HEK293T (cell line): ENCODE results near the gene TMOD1.

Source experiments
- CTCF ChIA-PET: fragments of 350-600 bp; formaldehyde crosslinking; extraction: SDS; loops from one replicate; lab custom pipeline; 2021; ENCODE audit warnings: antibody characterized with exemption, inconsistent platforms; lab: Yijun Ruan, JAX
- POLR2A ChIA-PET: fragments of 350-600 bp; formaldehyde crosslinking; extraction: SDS; loops from one replicate; lab custom pipeline; 2020; ENCODE audit warnings: antibody characterized with exemption, inconsistent platforms; lab: Yijun Ruan, JAX
- DNase-seq: peaks from one replicate; pipeline ENCODE4 v3.0.0; 2012; ENCODE audit warnings: mixed read lengths; ENCODE audit errors: extremely low spot score
- ARNT ChIP-seq: fragments of 450-650 bp; IDR thresholded peaks from 2 replicates; pipeline ENCODE4 v1.6.1; 2017; ENCODE audit warnings: mild to moderate bottlenecking
- BHLHE40 ChIP-seq: fragments of 450-650 bp; IDR thresholded peaks from 2 replicates; pipeline ENCODE4 v1.6.1; 2016; ENCODE audit warnings: mild to moderate bottlenecking, moderate library complexity, borderline replicate concordance
- CTBP1 ChIP-seq: fragments of 450-650 bp; IDR thresholded peaks from 2 replicates; pipeline ENCODE4 v1.6.1; 2016; ENCODE audit warnings: borderline replicate concordance
- ELF4 ChIP-seq: fragments of 450-650 bp; IDR thresholded peaks from 2 replicates; pipeline ENCODE4 v1.6.1; 2017; ENCODE audit warnings: antibody characterized with exemption
- FOXA1 ChIP-seq: fragments of 450-650 bp; IDR thresholded peaks from 2 replicates; pipeline ENCODE4 v1.6.1; 2016; ENCODE audit warnings: mild to moderate bottlenecking
- FOXK2 ChIP-seq: fragments of 450-650 bp; IDR thresholded peaks from 2 replicates; pipeline ENCODE4 v1.6.1; 2016; ENCODE audit warnings: mild to moderate bottlenecking
- FOXM1 ChIP-seq: fragments of 450-650 bp; IDR thresholded peaks from 2 replicates; pipeline ENCODE4 v1.6.1; 2017; ENCODE audit warnings: mild to moderate bottlenecking, borderline replicate concordance
- HDGF ChIP-seq: fragments of 450-650 bp; IDR thresholded peaks from 2 replicates; pipeline ENCODE4 v1.6.1; 2017; ENCODE audit warnings: antibody characterized with exemption, borderline replicate concordance
- L3MBTL2 ChIP-seq: fragments of 450-650 bp; conservative IDR thresholded peaks from 2 replicates; pipeline ENCODE4 v1.6.1; 2016; ENCODE audit warnings: mild to moderate bottlenecking
- LEF1 ChIP-seq: fragments of 450-650 bp; IDR thresholded peaks from 2 replicates; pipeline ENCODE4 v1.6.1; 2017; ENCODE audit warnings: mild to moderate bottlenecking, borderline replicate concordance
- NFRKB ChIP-seq: fragments of 450-650 bp; IDR thresholded peaks from 2 replicates; pipeline ENCODE4 v1.6.1; 2016; ENCODE audit warnings: mild to moderate bottlenecking, moderate library complexity
- PKNOX1 ChIP-seq: fragments of 450-650 bp; IDR thresholded peaks from 2 replicates; pipeline ENCODE4 v1.6.1; 2016
- SP1 ChIP-seq: fragments of 450-650 bp; IDR thresholded peaks from 2 replicates; pipeline ENCODE4 v1.6.1; 2017
- SUZ12 ChIP-seq: fragments of 450-650 bp; IDR thresholded peaks from 2 replicates; pipeline ENCODE4 v1.6.1; 2016; ENCODE audit warnings: mild to moderate bottlenecking
- TARDBP ChIP-seq: fragments of 450-650 bp; IDR thresholded peaks from 2 replicates; pipeline ENCODE4 v1.6.1; 2016
- ZNF384 ChIP-seq: fragments of 450-650 bp; IDR thresholded peaks from 2 replicates; pipeline ENCODE4 v1.6.1; 2016

Gene TMOD1

GRCh38 chr9:97628668-97629067 lies 127.2 kb downstream of the TMOD1 start:
- ChIA-PET CTCF (interaction anchor here (1.1 kb wide), 1 partner anchor 30 kb away, joined by 3 read pairs; no protein-coding TSS in a partner anchor), POLR2A (no interaction called here)
- TF ChIP-seq BHLHE40 (no peak), PKNOX1 (no peak), FOXM1 (no peak), SP1 (no peak), CTBP1 (no peak), L3MBTL2 (no peak), ZNF384 (no peak), HDGF (no peak), TARDBP (no peak), ELF4 (no peak), NFRKB (no peak), FOXA1 (no peak), ARNT (no peak), FOXK2 (no peak), SUZ12 (no peak), LEF1 (no peak)
- no peak for DNase-seq

- POLR2A ChIA-PET: no interaction called here
- no peak for TF ChIP-seq L3MBTL2
- no peak for TF ChIP-seq ARNT
- TF ChIP-seq ZNF384: no peak
- TF ChIP-seq SUZ12: no peak
- no peak for TF ChIP-seq TARDBP
- no peak for TF ChIP-seq LEF1
- TF ChIP-seq PKNOX1: peak; percentile 17; the same call in 1 of the 2 replicates
- no peak for TF ChIP-seq ELF4
- TF ChIP-seq HDGF: no peak
- no peak for DNase-seq
- CTCF ChIA-PET: interaction anchor here (1.1 kb wide), 1 partner anchor 30 kb away, joined by 3 read pairs; no protein-coding TSS in a partner anchor
These were observed 127.7 kb downstream of the TMOD1 start for GRCh38 chr9:97629156-97629555.

GRCh38 chr9:97630591-97630990 lies 129.1 kb downstream of the TMOD1 start:
- no peak for DNase-seq
- CTCF ChIA-PET: no interaction called here
- TF ChIP-seq SP1 (no peak), L3MBTL2 (no peak), SUZ12 (no peak), ELF4 (no peak), FOXA1 (no peak), TARDBP (no peak), NFRKB (no peak), BHLHE40 (no peak), CTBP1 (no peak), FOXK2 (no peak), HDGF (no peak)
- POLR2A ChIA-PET: no interaction called here

- no peak for TF ChIP-seq NFRKB
- 0 out of 2 replicates have a peak, but pooled peaks have one; percentile 25 for TF ChIP-seq ZNF384
- TF ChIP-seq BHLHE40: no peak
- 0 out of 2 replicates have a peak, but pooled peaks have one; percentile 12 for TF ChIP-seq TARDBP
- 0 out of 2 replicates have a peak, but pooled peaks have one; percentile 5 for TF ChIP-seq LEF1
- TF ChIP-seq PKNOX1: peak; percentile 58
- no peak for TF ChIP-seq ELF4
- no peak for DNase-seq
- ChIA-PET POLR2A (interaction anchor here (0.6 to 2.4 kb wide), 17 partner anchors 13 to 239 kb away, joined by 3 to 18 read pairs (median 3); partner anchors contain the start of gene TMOD1), CTCF (interaction anchor here (0.5 to 1.3 kb wide), 7 partner anchors 17 to 271 kb away, joined by 3 to 6 read pairs (median 3); no protein-coding TSS in a partner anchor)
These were observed 130.9 kb downstream of the TMOD1 start for GRCh38 chr9:97632248-97632984.

- TF ChIP-seq L3MBTL2 (peak; percentile 91), FOXM1 (no peak), TARDBP (no peak), BHLHE40 (peak; percentile 64), SP1 (no peak), CTBP1 (no peak), FOXK2 (no peak), ARNT (no peak), HDGF (peak; percentile 92; the same call in 1 of the 2 replicates), ELF4 (peak; percentile 48), LEF1 (no peak), PKNOX1 (no peak), SUZ12 (no peak)
- POLR2A ChIA-PET: interaction anchor here (0.8 to 2.5 kb wide), 21 partner anchors 10 to 779 kb away, joined by 3 to 18 read pairs (median 5); partner anchors contain the start of genes TDRD7, TMOD1, XPA and ZNF782
- CTCF ChIA-PET: interaction anchor here (0.9 to 1.3 kb wide), 5 partner anchors 18 to 258 kb away, joined by 3 to 6 read pairs (median 3); no protein-coding TSS in a partner anchor
- peak; percentile 88 for DNase-seq
These were observed 131.8 kb downstream of the TMOD1 start, which contains the start of the genes NCBP1 and TSTD2 for GRCh38 chr9:97632985-97633858. Gene NCBP1, plus strand, starts transcription at chr9:97633821. Its CDS starts 61 bp downstream, at chr9:97633882. Gene TSTD2, minus strand, starts transcription at chr9:97633368. Its CDS starts 5,806 bp downstream, at chr9:97627562.
